Bone marrow (tissue), 2 donors: ENCODE measurements around the gene NKX6-2.
"Not testable (repeated sequence)": the region's sequence is repeated elsewhere in the genome, so short reads cannot be mapped to it uniquely, and the experiment has no call there.

ENCODE experiments used
- DNase-seq, 2 donors: peaks; one replicate each; lab custom pipeline; 2025; lab: John Stamatoyannopoulos, UW

Gene NKX6-2

DNA sequence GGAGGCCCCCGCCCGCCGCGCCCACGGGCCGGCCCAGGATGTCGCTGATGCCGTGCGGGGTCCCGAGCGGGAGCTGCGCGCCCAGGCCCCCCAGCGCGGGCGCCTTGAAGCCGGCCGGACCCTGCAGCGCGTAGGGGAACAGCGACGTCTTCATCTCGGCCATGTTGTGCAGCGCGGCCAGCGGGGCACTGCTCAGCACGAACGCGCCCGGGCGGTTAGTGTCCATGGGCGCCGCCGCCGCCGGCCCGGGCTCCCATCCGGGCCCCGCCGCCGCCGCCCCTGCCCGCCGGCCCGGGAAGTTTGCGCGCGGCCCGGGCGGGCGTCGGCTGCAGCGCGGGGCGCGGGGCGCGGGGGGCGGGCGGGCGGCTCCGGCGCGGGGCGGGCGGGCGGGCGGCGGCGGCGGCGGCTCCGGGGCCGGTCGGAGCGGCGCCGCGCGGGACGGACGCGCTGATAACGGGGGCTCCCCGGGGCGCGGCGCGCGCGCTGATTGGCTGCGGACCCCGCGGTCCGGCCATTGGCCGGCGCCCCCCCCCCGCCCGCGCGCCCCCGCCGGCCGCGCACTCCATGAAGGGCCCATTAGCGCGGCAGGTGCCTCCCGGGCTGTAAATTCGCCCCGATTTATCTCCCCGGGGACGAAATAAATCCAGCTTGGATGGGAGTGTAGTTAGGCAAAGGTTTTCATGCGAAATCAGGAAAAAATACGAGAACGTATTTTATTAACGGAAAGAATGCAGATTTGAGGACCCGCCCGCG, at the start of gene NKX6-2:
TSS of gene NKX6-2 (minus strand) at position 425 of the 753 bp plus-strand sequence. CDS start at position 226, 199 bp downstream.
- no peak for DNase-seq

GRCh38 chr10:132834891-132835847, 49.2 kb upstream of the NKX6-2 start:
- DNase-seq = no peak

GRCh38 chr10:132834311-132834761, 48.4 kb upstream of the NKX6-2 start:
- DNase-seq = no peak

DNA sequence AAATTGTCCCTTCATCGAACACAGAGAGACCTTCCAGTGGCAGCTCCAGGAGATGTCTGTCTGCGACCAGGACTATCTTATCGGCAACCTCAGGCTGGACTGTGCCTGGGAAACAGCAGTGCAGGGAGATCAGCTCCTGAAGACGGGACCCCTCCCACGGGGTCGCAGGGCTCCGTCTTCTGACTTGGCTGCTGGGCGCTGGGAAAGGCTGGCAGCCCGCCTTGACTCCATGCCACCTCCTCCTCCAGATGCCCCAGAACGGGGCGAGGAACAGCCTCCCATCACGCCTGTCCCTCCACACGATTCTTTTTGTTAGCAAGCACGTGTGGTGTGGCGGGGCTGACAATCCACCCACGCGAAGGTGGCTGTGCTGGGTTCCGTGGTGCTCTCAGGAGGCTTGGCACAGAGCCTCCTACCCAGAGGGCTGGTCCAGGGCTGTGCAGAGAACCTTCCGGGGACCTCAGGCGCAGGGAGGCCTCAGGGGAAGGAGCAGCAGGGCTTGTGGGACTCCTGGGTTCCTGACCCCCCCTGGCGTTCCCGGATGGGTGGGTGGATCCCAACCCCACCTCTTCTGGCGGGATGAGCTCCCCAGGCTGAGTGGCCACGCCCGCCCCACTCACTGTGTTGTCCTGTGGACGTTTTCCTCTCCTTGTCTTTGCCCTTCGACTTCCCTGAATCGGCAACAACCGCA, 47.6 kb upstream of the NKX6-2 start:
- DNase-seq = no peak

DNA sequence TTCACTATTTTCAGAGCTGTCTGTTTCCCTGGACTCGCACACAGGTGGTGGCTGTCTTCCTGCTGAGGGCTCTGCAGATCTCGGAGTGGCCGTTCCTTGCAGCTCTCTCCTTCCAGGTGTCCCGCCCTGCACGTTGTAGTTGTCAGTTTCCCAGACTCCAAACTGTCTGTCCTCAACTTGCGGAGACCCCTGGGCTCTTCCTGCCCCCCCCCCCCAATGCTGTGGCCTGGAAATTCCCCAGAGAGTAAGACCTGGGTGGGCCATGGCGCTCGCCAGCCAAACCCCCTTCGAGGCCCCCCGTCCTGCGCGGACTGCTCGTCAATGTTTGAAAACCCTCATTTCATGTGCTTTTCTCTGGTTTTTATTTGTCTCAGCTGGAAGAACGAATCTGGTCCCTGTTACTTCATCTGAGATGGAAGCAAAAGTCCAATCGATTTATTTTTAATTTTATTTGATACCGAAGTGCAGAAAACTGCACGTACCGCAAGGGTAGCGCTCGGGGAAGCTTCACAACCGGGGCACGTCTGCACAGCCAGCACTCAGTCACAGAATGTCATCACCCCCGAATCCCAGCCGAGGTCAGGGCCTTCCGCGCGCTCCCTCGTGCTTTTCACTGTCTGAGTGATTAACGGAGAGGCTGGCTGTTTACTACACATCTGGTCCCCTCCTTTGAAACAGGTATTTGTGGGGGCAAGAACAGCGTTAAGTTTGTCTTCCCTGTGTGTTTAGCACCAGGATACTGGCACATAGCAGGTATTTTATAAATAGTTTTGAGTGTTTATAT, 46.4 kb upstream of the NKX6-2 start:
- no peak for DNase-seq

DNA sequence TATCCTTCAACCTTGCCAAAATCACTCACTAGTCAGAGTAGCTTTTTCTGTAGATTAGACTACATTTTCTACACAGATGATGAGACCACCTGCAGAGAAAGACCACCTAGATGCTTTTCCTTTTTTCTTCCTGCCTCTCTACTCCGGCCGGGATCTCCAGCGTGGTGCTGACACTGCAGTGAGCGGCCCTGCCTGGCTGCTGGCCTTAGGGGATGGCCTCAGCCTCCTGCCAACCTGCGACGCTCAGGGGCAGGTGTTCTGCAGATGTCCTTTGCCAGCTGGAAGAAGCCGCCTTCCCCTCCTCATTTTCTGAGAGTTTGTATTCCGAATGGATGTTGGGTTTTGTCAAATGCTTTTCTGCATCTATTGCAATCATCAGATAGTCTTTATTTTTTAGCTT, 43.5 kb upstream of the NKX6-2 start:
- DNase-seq = no peak

DNA sequence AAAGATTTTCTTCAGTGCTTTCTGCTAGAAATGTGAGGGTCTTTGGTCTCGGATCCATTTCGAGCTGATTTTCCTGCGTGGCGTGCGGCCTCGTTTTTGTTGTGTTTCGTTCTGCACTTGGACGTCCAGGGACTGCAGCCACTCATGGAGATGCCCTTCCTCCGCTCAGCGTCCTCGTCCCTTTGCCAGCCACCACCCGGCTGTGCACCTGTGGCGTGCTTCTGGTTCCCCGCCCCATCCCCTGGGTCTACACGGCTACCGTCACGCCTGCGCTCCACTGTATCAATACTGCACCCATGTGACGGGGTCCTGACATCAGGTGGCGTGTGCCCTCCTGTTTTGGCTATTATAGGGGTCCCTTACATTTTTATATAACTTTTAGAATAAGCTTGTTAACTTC, 42.7 kb upstream of the NKX6-2 start:
- no peak for DNase-seq

DNA sequence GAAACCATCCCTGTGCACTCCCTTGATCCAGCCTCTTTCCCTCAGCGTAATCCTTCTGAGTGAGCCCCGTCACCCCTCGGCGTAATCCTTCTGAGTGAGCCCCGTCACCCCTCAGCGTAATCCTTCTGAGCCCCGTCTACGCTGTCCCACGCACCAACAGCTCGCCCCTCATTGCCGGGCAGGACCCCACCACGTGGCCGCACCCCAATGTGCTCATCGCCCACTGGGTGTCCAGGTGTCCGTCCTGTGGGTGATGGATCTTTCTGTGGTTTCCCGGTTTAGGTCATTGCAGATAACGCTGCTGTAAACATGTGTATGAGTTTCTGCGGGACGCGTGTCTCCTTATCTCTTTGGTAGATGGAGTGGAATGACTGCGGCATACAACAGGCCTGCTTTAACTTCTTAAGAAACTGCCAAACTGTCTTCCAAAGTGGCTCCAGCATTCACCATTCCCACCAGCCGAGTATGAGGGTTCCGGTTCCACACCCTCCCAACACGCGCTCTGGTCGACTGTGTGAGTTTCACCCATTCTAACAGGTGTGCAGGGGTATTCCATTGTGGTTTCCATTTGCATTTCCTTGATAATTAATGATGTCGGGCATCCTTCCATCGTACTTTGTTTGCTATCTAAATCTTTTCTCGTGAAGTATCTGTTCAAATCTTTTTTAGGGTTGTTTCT, 42.1 kb upstream of the NKX6-2 start:
- no peak for DNase-seq

GRCh38 chr10:132827423-132827789, 41.5 kb upstream of the NKX6-2 start:
- DNase-seq = no peak

DNA sequence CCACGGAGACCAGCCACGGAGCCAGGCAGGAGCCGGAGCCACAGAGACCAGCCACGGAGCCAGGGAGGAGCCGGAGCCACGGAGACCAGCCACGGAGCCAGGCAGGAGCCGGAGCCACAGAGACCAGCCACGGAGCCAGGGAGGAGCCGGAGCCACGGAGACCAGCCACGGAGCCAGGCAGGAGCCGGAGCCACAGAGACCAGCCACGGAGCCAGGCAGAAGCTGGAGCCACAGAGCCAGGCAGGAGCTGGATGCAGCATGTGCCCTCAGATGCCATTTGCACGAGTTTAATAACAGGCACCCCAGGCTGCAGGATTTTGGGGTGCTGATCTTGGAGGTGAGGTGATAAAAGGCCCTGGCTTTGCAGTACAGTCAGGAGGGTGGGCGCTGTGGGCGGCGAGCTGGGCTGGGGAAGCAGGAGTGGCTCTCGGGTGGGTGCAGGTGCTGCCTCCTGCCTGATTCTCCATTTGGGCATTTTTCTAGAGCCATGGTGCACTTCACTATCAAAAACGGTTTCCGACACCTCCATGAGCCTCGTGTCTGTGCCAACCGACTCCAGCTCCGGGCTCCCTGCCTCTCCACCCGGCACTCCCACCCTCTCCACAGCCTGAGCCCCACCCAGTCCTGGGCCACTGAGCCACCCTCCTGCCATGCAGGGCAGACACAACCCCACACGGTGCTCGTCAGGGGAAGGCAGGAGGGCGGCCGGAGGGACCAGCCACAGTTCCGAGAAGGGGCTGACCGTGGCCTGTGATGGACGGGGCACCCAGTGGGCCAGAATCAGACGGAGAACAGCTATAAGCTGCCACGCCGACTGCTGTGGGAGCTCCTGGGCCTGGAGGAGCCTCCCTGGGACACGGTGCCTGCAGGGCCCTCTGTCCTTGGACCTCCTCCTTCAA, 40.8 kb upstream of the NKX6-2 start:
- DNase-seq = no peak

- not testable (repeated sequence) for DNase-seq
Measured at GRCh38 chr10:132825783-132826523, 40.0 kb upstream of the NKX6-2 start.

- no peak for DNase-seq
Measured at GRCh38 chr10:132820056-132820455, 34.1 kb upstream of the NKX6-2 start.

DNA sequence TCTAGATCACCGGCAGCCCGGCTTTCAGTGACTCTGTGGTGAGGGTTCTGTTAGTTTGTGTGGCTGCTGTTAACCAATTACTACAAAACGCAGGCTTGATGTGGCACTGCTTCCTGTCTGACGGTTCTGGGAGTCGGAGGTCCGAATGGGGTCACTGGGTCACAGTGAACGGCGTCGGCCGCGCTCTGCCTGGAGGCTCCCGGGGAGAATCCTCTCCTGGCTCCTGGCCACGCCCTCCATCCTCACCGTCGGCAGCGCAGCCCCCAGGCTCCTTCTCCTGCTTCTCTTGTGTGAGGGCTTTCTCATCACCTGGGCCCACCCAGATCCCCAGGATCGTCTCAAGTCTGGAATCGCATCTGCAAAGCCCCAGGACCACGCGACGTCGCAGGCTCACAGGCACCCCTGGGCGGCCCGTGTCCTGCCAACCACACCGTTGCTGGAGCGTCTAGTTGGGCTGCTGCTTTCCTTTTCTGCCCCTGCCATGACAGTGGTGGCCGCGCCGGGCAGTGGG, 31.8 kb upstream of the NKX6-2 start:
- no peak for DNase-seq

DNA sequence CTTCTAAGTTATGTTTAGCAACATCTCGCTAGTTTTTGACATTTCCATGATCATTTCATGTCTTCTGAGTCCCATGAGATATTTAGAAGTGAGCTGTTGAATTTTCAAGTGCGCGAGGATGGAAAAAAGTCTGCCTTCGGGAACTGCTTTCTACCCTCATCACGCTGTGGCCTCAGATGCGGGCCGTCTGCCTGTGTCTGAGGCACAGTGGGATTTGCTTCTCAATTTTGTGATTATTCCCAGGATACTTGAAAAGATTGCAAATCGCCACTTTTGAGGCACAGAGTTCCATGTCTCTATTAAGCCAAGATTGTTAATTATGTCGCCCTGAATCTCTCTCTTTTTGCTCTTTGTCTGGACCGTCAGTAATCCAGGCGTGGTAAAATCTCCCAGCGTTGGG, 30.8 kb upstream of the NKX6-2 start:
- DNase-seq = no peak

DNA sequence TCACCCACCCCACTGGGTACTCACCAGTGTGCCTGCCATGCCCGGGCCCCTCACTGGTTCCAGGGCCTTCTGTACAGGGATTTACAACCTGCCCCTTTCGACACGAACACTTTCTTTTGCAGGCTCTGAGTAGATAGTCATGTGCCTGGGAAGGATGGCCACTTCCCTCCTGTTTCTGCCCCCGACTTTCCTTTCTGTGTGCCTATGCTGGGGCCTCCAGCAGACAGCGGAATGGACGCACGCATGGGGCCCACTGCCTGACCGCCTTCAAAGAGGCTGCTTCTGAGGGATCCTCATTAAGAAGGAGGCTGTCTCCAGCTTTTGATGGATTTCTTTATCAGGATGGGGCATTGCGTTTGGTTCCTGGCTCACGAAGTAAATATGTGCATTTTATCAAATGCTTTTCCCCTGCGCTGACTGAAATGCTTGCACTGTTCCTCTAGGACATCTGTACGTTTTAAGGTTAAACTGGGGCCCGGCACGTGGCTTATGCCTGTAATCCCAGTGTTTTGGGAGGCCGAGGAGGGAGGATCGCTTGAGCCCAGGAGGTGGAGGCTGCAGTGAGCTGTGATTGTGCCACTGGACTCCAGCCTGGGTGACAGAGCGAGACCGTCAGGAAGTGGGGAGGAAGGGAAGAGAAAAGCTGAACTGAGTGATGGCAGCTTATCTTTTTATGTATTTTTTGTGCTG, 29.4 kb upstream of the NKX6-2 start:
- no peak for DNase-seq

- DNase-seq = no peak
Measured at GRCh38 chr10:132814469-132814856, 28.5 kb upstream of the NKX6-2 start.

DNA sequence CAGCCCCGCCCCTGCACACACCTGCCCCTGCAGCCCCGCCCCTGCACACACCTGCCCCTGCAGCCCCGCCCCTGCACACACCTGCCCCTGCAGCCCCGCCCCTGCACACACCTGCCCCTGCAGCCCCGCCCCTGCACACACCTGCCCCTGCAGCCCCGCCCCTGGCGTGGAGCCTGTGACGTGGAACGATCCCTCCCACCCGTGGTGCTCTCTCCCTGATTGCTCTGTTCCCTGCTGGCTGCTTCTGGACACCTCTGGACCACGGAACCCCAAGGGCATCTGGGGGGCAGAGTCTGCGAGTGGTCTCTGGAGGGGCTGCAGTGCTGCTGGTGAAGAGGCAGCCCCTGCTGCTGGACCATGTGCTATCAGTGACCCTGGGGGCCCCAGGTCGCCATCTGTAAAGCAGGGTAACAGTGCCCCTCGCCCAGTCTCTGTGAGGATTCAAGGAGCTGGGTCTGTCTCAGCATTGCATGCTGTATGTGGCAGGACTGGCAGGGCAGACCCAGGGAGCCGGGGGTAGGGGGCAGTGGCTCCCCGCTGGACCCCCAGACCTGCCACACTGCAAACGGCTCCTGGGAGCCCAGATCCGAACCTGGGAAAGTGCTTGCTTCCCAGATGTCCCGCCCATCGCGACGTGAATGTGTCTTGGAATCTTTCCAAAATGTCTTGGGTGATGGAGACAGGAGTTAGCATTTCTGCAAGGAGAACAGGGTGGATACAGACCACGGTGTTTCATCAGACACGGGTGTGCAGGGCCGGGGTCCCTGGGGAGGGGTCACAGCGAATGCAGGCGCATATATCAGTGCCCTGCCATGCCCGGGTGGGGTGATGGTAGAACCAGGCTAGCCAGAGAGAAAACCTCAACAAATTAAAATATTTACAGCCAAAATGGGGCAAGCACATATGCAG, 27.9 kb upstream of the NKX6-2 start:
- DNase-seq = no peak
